Measurements from ENCODE around the gene ST3GAL5.
"Not testable (repeated sequence)": the region's sequence is repeated elsewhere in the genome, so short reads cannot be mapped to it uniquely, and the experiment has no call there.

ST3GAL5 gene

DNA sequence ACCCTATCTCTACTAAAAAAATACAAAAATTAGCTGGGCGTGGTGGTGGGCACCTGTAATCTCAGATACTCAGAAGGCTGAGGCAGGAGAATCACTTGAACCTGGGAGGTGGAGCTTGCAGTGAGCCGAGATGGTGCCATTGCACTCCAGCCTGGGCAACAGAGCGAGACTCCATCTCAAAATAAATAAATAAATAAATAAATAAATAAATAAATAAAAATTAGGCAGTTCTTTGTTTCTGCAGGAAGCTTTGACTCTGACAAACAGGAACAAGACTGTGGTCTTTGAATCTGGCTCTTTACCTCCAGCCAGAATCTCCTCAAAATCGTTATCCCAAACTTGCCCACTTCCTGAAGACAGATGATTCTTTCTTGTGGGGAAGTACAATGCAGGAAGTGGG lies 59.4 kb downstream of the ST3GAL5 start:
- not testable (repeated sequence) for DNase-seq

DNA sequence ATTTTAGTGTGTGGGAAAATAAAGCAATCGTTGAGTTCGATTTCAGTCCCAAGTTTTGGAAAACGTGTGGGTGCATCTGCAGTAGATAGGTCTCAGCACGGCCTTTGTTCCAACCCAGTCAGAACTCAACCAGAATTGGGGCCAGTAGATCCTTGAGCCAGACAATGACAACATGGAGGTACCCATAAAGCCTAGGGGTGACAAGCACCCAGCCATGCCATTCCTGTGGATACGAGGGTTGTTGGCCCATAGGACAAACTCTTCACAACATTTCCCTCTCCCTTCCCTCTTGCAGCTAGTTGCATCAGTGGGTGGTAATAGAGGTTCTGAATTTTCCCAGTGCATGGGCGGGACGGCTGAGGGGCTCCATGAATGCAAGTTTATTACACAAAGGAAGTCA lies 60.1 kb downstream of the ST3GAL5 start:
- no peak for DNase-seq

DNA sequence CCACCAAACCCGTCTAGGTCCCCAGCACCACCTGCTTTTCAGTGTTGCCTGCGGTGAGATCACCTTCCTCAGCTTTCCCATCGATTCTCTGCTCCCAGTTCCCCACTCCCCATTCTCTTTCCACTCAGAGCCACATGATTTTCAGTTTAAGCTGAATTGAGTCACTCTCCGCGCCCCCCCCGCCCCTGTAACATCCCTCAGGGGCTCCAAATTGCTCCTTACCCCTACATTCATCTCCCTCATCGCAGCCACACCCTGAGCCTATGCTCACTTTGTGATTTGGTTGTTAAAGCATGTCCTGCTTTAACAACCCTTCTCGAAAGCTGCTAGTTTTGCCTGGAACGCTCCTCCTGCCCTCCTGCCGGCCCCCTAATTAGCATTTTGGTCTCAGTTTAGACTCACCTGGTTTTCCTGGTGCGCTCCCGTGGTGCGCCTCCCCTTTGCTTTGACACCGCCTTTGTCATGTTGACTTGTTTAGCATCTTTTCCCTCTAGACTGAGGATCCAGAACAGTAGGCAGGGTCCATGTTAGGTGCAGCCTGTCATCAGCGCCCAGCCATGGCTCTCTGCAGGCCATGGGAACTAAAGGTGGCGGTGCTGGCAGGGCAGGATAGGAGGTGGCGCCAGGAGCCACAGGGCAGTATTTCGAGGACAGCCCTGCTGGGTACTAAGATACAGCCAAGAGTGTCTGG lies 60.8 kb downstream of the ST3GAL5 start:
- DNase-seq = no peak

DNA sequence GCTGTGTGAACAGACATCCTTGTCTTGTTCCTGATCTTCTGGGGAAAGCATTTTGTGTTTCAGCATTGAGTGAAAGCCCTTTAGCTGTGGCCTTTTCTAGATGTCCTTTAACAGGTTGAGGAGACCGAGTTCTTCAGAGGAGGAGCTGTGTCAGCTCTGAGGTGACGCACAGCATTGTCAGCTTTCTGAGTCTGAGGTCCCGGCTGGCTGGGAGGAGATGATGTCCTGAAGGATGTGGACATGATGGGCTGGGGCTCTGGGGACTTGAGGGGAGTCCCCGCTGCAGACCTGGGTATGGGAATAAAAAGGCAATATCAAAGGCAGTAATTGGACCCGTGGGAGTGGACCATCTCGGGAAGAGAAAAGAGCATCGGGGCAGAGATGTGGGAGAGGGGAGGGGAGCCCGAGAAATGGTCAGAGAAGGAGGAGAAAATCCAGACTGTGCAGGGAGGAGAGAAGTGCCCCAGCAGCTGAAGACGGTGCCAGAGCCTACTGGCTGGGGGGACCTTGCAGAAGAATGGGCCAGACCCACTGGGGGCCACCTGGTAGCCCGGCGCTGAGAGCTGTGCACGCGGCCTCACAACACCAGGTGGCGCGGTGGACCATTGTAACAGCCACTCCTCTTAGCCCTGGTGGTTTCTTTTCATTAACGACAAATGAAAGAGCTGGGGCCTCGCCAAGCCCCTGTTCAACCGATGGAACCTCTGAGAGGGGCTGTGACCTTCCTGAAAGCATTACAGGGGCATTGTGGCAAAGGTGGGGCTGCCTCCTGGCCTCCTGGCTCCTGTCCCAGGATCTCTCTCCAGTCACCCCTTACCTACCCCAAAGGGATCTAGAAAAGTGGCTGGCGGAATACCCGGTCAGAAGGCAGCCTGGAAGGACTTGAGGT lies 61.6 kb downstream of the ST3GAL5 start:
- peak; percentile 52 for DNase-seq

DNA sequence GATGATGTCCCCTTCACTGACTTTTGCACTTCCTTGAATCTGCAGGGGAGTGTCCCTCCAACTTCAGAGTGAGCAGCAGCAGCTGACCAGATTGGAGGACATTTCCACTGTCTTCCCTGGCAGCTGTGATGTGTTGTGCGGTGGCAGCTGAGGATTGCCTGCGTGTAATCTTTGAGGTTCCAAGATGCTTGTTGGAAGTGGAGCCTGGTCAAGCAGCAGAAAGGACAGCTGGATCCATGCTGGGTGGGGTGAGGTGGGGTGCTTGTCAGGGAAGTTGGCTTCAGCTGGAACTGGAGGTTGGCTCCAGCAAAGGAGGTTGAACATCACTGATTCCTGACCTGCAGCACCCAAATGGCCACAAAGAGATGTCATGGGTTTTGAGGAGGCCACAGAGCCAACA lies 64.8 kb downstream of the ST3GAL5 start:
- DNase-seq = no peak

DNA sequence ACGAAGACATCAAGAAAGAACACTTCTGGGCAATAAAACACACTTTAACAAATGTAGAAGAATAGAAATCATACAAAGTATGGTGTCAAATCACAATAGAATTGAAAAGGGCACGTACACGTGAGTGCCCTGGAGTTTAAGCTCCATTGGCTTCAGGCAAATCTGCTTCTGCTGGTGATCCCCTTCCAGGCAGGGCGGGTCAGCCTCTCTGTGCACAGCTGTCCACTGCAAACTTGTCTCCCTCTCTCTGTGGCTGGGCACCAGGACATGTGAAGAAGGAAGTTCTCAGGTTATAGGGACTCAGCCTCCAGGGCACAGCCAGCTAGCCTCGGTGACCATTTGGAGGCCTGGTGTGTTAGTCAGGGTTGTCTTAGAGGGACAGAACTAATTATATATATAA lies 66.0 kb downstream of the ST3GAL5 start:
- no peak for DNase-seq

DNA sequence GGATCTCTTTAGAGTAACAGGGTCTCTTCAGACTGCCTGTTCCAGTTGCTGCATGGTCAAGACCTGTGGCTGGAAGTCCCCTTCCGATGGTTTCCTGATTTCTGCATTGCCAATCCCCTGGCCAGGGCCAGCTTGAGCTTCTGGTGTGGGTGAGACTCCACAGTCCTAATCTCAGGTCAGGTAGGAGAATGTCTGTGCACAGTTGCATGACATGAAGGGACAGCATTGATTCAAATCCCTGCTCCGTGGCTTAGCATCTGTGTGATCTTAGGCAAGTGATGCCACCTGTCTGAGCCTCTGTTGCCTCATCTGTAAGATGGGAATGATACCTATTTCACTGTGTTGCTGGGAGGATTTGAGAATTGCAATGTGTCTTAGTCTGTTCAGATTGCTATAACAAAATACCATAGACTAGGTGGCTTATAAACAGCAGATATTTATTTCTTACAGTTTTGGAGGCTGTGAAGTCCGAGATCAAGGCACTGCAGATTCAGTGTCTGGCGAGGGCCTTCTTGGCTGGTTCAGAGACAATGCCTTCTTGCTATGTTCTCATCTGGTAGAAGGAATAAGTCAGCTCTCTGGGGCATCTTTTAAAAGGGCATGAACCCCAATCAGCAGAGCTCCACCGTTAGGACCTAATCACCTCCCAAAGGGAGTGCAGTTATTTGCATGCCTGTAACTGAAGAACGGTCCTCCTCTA lies 68.8 kb downstream of the ST3GAL5 start:
- DNase-seq = no peak

DNA sequence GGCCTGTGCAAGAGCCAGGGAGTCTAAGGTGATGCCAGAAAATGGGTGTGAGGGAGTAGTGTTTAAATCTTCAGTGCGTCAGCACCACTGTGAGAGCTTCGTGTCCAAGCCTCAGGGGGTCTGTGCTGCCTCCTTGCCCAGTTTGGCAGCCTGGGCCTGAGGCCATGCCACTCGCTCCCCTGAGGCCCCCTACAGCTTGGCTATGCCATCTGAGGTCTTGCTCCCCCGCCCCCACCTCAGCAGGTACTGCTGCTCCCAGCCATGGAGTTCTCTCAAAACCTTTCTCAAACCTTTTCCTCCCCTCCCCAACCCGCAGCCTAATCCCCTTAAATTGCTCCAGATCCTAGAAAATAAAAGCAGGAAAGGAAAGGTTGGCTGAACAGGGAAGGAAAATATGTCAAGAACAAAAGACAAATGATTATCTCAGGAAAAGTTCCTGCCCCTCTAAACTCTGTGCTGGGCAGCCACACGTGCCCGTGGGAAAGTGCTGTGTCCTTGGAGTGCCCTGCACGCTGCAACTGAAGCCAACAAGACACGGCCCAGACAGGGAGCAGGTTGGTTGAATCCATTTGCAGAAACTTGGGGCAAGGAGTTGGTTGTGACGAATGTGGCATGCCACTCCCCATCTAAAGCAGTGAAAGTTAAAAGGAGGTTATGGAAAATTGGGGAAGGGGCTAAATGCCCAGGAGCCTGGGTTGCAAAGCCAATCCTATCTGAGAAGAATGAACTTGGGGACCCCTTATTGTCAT lies 73.8 kb downstream of the ST3GAL5 start:
- DNase-seq = no peak

DNA sequence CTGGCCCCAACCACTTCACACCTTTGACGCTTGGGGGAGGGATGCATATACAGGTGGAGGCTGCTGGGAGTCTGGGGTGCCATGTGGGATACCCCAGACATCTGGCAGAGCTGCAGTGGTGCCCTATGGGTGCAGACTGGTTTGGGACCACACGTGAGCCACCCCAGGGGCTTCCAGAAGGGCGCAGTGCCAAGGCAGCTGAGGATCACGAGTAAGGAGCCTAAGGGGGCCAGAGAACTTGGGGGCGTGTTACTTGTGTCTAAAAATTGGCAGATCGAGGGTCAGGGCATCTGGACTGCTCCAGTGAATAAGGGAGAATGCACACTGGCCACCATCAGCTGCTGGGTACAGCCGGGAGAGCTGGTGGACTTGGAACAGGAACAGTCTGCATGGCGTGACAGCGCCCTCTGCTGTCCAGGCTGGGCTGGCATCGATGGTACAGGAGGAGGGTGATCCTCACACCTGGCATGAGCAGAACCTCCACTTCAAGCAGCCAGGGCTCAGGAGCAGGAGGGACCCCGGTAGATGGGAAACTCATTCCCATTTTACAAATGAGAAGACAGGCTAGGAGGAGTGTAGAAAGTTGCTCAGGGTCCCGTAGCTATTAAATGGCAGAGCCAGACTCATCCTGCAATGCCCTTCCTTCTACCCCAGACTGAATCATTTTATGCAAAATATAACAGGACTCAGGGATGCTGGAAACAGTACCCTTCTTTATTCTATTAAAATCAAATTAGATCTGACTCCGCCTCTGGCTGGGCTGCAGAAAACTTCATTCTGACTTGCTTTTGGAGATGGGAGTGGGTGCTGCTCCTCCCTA lies 74.6 kb downstream of the ST3GAL5 start:
- peak; percentile 53 for DNase-seq

DNA sequence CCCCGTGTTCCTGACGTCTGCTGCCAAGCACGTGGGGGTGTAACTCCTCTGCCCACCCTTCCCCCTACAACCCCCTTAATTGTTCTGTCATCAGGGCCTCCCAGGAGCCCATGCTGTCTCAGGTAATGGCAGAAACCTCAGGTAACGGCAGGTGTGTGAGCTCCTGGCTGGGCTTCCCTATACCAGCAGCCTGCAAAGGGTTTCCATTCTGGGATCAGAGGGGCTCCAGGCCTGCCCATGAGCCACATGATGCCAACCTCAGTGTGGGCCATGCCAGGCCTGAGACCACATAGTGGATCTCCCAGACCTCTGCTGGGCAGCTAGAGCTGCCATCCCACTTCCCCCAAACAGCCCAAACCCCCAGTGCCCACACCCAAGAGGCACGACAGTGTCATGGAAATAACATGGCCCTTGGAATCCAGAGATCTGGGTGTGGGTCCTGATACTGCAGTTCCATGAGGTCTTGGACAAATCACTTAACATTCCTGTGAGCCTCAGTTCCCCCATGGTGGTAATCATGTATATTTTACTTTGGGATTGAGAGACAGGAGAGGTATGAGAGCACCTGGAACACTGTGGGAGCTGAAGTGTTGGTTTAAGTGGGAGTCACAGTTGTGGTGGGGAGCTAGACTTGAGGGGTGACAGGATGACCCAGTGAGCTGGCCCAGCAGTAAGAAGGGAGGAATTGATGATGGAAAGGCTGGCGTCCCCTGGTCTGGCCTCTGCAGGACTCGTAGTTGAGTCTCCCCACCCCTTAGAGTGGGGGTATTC lies 75.4 kb downstream of the ST3GAL5 start:
- DNase-seq = no peak

DNA sequence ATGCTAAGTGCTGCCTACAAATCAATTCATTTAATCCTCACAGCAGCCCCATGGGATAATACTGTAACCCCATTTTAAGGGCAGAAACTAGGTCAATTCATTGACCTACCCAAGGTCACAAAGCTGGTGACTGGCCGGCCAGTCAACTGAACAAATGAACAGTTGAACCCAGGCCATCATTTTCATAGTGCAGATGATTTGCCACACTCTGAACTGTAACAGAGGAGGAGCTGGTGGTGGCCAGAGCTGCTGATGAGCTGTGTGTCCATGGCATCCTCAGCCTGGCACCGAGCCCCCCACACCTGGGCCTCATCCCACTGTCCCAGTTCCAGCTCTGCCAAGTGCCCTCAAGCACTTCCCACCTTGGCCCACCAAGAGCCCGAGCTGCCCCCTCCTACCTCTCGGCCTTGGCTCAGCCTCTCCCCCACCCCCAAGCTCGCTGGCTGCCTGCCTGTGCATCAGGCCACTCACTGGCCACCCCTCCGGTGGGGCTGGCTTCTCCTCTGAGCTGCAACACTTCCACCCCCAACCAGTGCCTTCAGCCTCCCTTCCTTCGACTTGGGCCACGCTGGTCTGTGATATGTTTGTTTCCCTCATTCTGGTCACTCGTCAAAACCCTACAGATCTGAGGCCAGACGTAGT lies 76.6 kb downstream of the ST3GAL5 start:
- DNase-seq = no peak

DNA sequence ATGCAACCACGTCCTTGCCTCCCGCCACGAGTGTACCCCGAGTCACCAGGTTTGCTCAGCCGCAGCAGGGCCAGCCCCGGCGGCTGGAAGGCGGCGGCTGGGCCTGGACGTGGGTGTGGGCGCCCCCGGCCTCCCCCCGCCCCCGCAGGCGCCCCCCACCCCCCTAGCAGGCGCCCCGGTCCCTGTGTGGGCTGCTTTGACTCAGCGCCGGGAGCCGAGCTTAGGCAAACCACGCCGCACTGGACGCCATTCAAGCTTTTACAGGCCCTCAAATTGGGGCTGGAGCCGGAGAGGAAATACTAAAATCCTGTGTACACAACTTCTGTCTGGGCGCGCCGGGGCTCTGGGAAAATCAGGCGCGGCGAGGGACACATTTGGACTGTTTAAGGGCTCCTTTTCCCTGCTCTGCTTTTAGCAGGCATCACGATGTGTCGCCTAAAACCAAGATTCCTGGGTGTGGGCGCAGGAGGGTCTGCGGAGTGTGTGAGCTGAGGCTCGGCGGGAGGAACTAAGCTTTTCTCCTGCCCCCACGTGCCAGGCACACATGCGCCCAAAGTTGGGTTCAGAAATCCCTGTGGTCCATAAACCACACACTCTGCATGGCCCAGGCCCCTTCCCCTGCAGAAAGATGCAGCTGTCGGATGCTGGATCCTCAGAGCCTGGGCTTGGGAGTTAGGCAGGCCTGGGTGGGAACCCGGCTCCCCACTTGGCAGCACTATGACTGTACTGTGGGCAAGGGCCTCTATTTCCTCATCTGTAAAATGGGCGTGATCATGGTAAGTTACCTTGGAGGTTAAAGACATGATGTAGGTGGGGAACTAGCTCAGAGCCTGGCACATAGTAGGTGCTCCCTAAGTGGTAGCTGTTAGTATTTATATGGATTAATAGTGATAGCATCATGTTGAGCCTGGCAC lies 77.4 kb downstream of the ST3GAL5 start:
- DNase-seq = no peak

DNA sequence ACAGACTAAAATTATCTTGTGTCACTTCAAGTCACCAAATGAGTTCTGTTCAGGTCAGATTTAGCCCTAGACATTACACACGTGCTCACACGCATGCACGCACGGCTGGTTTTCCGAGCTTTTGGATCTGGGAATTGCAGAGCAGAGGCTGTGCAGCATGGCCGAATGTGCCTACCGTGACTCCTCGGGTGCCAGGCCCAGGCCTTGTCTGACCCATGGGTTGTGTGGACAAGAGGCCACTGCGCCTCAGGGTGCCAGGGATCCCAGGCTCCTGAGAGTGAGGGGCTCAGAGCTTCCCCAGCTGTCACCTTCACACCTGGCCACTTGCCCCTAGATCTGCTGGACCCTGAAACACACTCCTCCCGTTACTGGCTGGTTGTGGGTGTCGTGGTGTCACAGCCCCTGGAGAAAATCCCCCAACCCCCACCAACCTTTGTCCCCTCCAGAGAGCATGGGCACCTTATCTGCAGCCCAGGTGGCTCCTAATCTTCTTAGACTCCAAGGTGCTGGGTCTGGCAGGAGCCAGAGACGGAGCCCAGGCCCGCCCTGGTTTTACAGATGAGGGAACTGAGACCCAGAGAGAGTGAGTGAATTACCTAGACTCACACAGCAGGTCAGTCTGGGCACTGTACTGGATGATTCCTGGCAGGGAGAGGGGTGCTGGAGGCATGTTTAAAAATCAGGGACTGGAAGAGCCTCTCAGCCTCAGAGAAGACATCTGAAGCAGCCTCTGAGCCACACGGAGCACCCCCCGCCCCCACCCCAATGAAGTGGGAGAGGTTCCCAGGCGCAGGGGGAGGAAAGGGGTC lies 78.2 kb downstream of the ST3GAL5 start:
- DNase-seq = no peak

DNA sequence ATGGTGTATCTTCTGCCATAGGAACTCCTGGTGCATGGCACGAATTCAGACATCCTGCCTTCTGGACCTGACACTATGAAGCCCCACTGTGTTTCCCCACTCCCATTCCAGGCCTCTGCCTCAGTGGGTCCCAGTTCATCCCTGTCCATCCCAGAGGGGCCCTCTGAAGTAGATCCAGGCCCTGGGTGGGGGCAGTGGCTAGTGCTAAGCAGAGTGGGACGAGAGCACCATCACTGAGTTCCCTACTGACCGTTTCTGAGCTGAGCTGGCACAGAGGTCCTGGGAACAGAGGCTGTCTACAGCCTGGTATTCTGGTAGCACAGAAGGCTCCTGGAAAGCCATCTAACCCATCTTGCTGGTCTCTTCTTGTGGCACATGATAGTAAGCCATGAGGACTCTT lies 81.0 kb downstream of the ST3GAL5 start:
- DNase-seq = no peak

DNA sequence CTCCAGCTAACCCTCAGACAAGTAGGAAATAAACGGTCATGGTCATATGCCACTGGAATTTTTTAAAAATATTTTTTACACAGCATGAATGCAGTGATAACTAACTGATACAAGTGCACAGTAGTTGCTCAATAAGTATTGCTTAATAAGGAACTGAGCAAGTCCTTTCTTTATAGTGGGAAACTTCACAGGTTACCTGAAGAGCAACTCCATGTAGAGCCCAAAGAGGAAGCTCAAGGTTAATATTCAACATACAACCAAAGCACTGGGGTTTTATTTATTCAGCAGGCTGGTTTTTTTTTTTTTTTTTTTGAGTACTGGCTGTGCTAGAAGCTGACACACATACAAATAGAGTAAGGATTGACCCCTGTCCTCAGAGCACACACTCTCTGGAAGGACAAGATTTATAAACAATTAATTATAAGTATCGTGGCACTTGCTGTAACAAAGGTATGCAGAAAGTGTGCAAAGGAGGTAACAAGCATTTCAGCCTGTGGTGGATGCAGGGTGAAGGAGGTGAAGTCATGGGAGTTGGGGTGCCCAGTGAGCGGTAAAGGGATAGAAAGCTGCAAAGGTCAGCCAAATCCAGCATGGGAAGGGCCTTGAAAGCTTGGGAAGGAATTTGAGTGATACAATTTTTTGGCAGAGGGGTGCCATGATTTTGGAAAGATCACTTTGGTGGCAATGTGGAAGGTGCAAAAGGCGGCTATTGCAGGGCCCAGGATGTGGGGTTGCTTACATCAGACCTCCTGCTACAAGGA lies 82.3 kb downstream of the ST3GAL5 start:
- no peak for DNase-seq

DNA sequence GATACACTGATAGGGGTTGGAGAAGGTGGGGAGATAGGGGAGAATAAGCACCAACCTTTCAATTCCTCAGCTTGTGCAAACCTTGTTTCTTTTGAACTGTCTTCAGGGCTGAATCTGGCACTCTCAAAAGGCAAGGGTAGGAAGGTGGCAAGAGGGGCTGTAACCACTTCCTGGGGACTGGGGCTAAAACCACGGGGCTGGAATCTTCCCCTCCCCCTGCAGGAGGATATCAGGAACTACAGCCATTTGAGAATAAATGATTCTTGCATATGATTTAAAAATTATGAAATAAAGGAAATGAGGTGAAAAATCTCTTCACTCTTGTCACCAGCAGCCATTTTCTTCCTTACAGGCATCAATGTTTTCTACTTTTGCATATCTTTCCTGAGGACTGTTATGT lies 84.2 kb downstream of the ST3GAL5 start:
- no peak for DNase-seq

DNA sequence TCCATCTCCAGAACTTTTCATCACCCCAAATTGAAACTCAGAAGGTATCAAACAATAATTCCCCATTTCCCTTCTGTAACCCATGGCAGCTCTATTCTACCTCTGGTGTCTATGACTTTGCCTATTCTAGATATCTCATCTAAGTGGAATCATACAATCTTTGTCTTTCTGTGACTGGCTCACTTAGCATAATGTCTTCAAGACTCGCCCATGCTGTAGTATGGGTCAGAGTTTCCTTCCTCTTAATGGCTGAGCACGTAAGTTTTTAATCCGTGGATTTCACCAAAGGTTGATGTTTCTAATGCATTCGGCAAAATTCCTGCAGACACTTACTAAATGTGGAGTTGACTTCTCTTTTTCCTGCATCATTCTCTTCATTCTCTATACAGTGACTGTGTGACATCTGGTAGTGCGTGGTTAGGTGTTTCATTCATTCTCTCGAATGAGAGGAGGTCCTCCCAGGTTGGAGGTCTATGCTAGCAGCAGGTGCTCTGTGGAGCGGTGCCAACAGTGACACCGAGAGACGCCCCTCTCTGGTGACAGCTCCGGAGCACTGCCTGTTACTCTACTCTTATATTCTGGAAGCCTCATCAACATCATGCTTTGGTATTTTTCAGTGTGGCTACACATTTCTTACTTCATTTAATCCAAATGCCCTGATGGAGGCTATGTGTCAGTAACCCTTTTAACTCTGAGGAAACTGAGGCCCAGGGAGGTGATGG lies 84.9 kb downstream of the ST3GAL5 start:
- no peak for DNase-seq
